A549 (cell line): ENCODE results near the gene BAZ1B.

Experiments used
- CTCF ChIP-seq: fragments of >200 bp; sonication (Bioruptor Twin); formaldehyde crosslinking; IDR thresholded peaks from 3 replicates; pipeline ENCODE4 v1.5.1; 2016
- PHF8 ChIP-seq: fragments of 200-600 bp; sonication (generic); IDR thresholded peaks from 2 replicates; pipeline ENCODE4 v1.6.1; 2016; ENCODE audit warnings: low read depth, mild to moderate bottlenecking, antibody characterized with exemption, moderate library complexity, borderline replicate concordance
- POLR2A ChIP-seq: IDR thresholded peaks from 2 replicates; pipeline ENCODE4 v1.6.1; 2012; ENCODE audit warnings: mild to moderate bottlenecking, low read length

GRCh38 chr7:73463966-73464365, 58.1 kb downstream of the BAZ1B start:
- TF ChIP-seq POLR2A (no peak), PHF8 (no peak), CTCF (no peak)
